ENCODE results near the gene STXBP5L. TPM values are rescaled to one million over a fixed set of nuclear protein-coding genes. Genes with fewer than 3 reads are reported as not detected.

Gene STXBP5L
- total RNA-seq, 4 donors from 2014 or later: not detected

DNA sequence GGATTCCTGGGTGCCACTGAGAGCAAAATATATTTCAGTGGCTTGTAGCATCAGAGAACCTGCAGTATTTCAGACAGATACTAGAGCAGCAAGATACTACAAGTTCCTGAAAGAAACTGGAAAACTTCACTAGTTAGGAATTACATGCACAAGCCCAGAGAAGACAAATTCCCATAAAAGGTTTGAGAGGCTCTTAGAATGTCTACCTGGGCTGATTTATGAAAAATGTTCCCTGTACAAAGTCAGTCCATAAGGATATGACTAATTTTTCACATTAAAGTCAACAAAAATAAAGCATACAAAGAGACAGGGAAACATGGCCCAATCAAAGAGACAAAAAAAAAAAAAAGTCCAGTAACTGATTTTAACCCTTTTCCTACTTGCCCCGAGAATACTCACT lies 335.2 kb downstream of the STXBP5L start:
- TF ChIP-seq, protein P1, sequence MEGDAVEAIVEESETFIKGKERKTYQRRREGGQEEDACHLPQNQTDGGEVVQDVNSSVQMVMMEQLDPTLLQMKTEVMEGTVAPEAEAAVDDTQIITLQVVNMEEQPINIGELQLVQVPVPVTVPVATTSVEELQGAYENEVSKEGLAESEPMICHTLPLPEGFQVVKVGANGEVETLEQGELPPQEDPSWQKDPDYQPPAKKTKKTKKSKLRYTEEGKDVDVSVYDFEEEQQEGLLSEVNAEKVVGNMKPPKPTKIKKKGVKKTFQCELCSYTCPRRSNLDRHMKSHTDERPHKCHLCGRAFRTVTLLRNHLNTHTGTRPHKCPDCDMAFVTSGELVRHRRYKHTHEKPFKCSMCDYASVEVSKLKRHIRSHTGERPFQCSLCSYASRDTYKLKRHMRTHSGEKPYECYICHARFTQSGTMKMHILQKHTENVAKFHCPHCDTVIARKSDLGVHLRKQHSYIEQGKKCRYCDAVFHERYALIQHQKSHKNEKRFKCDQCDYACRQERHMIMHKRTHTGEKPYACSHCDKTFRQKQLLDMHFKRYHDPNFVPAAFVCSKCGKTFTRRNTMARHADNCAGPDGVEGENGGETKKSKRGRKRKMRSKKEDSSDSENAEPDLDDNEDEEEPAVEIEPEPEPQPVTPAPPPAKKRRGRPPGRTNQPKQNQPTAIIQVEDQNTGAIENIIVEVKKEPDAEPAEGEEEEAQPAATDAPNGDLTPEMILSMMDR (IDR thresholded peaks at IDR 0.05; ENCODE audit: low read depth): no peak

DNA sequence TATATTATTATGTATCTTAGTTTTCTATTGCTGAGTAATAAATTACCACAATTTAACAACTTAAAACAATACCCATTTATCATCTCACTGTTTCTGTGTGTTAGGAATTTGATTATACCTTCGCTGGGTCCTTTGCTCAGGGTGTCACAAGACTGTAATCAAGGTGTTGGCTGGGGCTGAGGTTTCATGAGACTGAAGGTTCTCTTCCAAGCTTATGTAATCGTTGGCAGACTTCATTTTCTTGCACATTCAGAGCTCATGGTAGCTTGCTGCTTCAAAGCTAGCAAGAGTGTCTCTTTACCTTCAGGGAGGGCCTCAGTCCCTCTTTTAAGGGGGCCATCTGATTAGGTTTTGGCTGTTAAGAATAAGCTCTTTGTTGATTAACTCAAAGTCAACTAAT lies 344.7 kb downstream of the STXBP5L start:
- TF ChIP-seq, protein P1 (IDR thresholded peaks at IDR 0.05; ENCODE audit: low read depth): no peak

DNA sequence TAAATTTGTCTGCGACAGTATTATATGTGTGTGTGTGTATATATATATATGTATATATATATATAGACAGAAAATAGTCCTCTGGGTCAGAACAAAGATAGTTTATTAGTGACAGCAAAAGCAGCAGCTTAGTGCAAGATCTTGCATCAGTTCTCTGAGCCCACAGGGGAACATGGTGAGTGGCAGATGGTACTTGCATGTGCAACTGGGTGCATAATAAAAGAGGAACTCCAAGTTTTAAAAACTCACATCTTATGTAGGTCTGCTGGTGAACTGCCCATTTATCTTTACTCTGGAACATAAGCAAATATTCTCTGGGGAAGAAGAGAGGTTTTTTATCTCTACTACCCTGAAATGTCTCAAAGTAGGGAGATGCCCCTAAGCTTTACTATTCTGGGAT lies 361.4 kb downstream of the STXBP5L start:
- TF ChIP-seq, protein P1 (IDR thresholded peaks at IDR 0.05; ENCODE audit: low read depth): no peak

DNA sequence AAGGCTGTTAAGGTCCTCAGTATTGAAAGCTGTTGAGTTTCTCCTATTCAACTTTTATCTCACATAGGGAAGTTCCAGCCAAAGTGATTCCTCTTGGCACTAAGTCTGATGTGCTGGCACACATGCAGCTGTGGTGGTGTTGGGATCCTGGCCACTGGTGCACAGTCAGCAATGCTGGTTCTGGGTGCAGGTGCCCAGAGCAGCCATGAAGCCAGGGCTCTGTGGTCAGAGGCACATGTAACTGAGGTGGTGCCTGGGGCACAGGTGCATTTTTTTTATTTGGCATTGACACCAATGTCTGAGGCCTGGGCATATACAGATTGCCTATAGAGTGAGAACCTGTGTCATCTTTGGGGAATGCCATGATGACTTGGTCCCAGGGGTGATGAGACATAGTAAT lies 366.4 kb downstream of the STXBP5L start:
- TF ChIP-seq, protein P1 (IDR thresholded peaks at IDR 0.05; ENCODE audit: low read depth): no peak

DNA sequence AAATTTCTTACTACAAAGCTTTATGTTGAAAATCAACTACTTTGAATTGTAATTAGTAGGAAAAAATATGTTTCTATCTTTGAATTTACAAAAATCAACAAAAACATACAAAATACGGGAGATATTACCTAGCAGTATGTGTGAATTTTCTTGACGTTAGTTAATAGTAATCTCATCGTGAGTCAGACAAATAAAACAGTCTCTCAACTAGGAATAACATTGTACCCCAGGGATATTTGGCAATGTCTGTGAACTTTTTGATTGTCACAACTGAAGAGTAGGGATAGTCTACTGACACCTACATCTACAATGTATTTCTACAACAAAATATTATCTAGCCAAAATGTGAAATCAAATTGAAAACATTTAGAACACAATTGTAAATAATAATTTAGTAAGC lies 387.4 kb downstream of the STXBP5L start:
- TF ChIP-seq, protein P1 (IDR thresholded peaks at IDR 0.05; ENCODE audit: low read depth): no peak

DNA sequence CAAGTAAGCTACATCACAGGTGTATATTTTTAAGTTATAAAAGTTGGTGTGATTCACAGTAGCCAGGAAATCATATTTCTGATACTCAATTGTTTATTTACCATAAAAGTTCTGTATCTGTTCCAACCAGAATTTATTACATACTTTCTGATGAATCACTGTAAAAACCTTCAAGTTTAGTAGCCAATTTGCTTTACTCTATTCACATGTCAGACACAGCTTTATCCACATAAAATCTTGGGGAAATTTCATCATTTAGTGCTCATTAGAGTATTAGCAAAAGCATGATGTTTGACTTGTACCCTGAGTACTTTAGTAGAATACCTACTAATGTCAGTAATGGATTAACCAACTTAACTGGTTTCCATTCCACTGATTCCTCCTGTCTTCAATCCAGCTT lies 388.0 kb downstream of the STXBP5L start:
- TF ChIP-seq, protein P1 (IDR thresholded peaks at IDR 0.05; ENCODE audit: low read depth): no peak

DNA sequence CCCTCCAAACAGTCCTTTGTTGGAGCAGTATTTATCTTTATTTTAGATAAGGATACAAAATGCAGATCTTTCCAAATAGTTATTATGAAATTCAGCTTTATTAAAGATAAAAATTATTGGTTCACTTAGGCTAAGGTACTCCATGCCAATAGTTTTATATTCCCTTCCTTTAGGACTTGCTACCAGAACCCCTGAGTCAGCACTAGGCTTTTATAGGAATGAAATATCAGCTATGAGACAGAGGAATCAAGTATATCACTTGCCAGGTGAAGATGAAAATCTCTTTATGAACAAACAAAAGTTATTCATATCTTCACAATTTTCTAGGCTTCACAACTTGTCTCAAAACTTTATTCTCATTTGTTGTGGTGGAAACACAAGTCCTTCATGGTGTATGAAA lies 416.3 kb downstream of the STXBP5L start:
- TF ChIP-seq, protein P1 (IDR thresholded peaks at IDR 0.05; ENCODE audit: low read depth): no peak
